Hematopoietic multipotent progenitor cell treated with erythropoietin and hydrocortisone succinate and interleukin-3 and kit ligand, for 8 days (in vitro differentiated cells): ENCODE measurements around the gene TPM2.
"Not testable (repeated sequence)": the region's sequence is repeated elsewhere in the genome, so short reads cannot be mapped to it uniquely, and the experiment has no call there.

Experiments used
- DNase-seq: peaks from one replicate; pipeline ENCODE4 v3.0.0-alpha.2; 2015

The TPM2 gene

DNA sequence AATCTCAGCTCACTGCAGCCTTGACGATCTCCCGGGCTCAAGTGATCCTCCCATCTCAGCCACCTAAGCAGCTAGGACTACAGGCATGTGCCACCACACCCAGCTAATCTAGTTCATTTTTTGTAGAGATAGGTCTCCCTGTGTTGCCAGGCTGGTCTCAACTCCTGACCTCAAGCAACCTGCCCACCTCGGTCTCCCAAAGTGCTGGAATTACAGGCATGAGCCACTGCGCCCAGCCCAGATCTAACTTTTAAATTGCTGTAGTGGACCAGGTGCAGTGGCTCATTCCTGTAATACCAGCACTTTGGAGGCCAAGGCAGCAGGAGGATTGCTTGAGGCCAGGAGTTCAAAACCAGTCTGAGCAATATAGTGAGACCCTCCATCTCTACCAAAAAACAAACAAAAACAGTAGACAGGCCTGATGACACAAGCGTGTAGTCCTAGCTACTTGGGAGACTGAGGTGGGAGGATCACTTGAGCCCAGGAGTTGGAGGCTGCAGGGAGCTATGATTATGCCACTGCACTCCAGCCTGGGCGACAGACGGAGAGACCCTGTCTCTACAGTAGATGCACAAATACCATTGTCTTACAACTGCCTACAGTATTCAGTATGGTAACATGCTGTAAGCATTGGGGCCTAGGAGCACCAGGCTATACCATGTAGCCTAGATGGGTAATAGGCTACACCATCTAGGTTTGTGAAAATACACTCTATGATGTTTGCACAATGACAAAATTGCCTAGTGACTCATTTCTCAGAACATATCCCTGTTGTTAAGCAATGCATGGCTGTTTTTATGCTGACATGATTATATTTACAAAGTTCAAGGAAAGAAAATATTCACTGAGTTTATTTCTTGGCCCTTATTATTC, 37.5 kb downstream of the TPM2 start:
- DNase-seq: peak; percentile 51

GRCh38 chr9:35650341-35651158, 39.2 kb downstream of the TPM2 start, which contains the start of gene SIT1:
TSS of gene SIT1 (minus strand) at chr9:35650931. CDS start at chr9:35650853, 78 bp downstream.
- DNase-seq: no peak

DNA sequence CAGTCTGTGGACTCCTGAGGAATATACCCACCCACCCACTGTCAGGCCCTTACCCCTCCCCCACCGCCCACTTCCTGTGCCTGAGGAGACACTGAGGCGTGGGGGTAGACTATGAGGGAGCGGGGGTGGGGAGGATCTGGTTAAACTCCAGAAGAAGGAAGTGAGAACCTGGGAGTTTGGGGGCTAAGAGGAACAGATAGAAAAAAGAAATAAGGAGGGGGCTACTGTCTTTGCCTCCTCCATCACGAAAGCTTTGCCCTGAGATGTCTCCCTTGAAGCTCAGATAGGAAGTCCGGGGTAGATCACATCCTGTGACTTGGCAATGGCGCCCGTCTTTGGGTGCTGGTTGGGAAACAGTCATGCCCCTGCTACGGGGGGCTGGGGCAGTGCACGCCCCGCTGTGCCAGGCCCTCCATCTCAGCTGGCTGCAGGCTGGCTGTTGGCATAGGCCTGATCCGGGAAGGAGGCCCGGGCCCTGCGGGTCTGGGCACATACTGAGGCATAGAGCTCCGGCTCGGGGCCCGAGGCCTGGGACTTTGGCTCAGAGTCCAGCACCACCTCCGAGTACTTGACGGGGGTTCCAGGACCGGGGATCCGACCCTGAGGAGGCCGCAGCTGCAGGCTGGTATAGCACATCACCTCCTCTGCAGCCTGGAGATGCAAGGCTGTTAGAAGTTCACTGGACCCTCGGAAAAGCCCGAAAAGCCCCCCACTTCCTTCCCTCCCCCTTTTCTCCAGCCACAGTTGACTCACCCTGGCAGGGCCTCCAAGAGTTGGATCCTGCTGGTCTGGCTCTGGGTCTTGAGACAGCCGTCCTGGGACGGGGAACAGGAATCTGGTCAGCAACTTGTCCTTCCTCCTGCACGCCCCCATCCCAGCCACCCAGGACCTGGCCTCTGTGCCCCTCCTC, 40.0 kb downstream of the TPM2 start:
- DNase-seq: no peak

GRCh38 chr9:35646533-35647265, 43.0 kb downstream of the TPM2 start:
- peak; percentile 85 for DNase-seq

GRCh38 chr9:35646153-35646532, 43.6 kb downstream of the TPM2 start:
- no peak for DNase-seq

- DNase-seq: not testable (repeated sequence)
Measured at GRCh38 chr9:35645736-35646135, 44.0 kb downstream of the TPM2 start.

GRCh38 chr9:35643046-35643445, 46.7 kb downstream of the TPM2 start:
- DNase-seq: no peak

- DNase-seq: not testable (repeated sequence)
Measured at GRCh38 chr9:35641478-35641877, 48.2 kb downstream of the TPM2 start.

- DNase-seq: not testable (repeated sequence)
Measured at GRCh38 chr9:35640431-35640830, 49.3 kb downstream of the TPM2 start.

DNA sequence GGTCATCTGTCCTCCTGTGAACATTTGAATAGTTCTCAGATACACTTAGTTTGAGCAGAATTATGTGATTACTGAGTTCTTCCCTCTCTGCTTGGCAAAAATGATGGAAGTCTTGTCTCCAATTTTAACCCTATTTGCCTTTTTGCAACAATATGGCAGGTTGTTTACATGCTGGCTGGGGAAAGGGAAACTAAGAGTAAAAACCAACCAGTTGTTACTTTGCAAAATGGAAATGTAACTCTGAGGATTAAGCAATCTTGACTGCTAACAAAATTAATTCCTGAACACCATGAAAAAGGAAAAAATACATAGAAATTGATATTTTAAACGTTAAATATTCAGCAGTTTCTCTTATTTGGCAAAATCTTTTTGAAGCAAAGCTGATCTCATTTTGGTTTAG, 50.1 kb downstream of the TPM2 start:
- no peak for DNase-seq

DNA sequence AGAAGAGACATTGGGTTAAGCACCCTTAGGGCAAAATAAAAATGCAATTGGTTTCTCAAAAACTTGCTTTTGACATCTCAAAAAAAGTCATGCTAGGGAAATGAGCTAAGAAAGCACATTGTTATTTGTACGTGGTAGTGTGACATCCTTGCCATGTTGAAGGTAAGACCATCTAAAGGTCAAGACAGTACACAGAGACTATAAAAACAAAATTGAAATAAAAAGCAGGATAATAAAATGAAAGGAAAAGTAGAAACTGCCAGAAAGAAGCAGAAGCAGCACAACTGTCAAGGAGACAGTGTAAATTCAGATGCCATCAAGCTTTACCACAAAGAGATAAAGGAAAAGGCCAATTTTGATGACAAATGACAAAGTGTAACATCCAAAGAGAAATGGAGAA, 50.5 kb downstream of the TPM2 start:
- not testable (repeated sequence) for DNase-seq

DNA sequence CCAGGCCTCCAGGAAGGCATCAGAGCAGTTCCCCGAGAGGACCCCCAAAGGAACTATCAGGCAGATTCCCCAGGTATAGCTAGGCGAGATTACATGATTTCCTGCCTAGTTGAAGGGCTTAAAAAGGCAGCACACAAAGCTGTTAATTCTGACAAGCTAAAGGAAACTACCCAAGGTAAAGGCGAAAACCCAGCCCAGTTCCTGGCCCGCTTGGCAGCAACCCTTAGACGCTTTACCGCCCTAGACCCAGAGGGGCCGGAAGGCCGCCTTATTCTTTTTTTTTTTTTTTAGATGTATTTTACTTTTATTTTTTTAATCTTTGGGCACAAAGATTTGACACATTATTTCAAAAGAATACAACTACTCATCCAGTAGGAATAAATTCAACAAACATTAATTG, 51.0 kb downstream of the TPM2 start:
- not testable (repeated sequence) for DNase-seq

- DNase-seq: not testable (repeated sequence)
Measured at GRCh38 chr9:35637427-35637955, 52.2 kb downstream of the TPM2 start.

DNA sequence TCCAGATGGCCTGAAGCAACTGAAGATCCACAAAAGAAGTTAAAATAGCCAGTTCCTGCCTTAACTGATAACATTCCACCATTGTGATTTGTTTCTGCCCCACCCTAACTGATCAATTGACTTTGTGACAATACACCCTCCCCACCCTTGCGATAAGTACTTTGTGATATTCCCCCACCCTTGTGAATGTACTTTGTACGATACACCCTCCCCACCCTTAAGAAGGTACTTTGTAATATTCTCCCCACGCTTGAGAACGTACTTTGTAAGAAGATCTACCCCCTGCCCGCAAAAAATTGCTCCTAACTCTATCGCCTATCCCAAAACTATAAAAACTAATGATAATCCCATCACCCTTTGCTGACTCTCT, 52.9 kb downstream of the TPM2 start:
- DNase-seq: not testable (repeated sequence)

DNA sequence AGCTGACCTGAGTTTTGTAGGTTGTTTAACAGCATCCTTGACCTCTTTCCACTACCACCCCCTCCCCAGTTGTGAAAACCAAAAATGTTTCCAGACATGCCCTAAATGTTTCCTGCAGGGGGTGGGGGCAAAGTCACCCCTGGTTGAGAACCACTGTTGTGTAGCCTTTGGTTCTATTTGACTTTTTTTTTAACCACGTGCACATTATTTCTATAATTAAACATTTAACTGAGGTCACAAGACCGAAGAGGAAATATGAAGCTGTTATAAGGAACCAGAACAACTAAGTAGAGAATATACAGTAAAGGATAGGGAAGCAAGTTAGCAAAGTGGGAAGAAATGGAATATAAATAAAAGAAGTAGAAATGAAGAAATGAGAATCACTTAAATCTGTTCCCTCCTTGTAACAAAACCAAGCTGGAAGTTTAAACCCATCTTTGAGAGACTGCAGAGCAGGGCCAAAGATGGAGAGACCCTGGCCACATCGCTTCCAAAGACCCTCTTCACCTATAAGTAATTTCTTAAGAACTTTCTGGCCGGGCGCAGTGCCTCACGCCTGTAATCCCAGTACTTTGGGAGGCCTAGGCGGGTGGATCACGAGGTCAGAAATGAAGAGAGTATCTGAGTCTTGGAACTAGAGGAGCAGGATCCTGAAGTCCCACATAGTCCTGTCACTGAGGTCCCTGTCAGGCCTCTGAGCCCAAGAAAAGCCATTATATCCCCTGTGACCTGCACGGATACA, 53.4 kb downstream of the TPM2 start:
- no peak for DNase-seq

GRCh38 chr9:35635730-35636129, 54.0 kb downstream of the TPM2 start:
- DNase-seq: no peak
